HepG2 (cell line): Measurements from ENCODE around the gene EPB41L5. TPM values are rescaled to one million over a fixed set of nuclear protein-coding genes. Genes with fewer than 3 reads are reported as not detected.

Experiments
- ATAC-seq: fragments of 200-7000 bp; cut with Tn5 transposase; 3 replicates; pipeline ENCODE4 v1.9.1; 2020; ENCODE audit warnings: mild to moderate bottlenecking, moderate library complexity
- BruUV-seq: library from RNA; stranded (reverse); fragments of 400-500 nt; replicated peaks from 2 replicates; lab custom pipeline; 2021; lab: Mats Ljungman, UMichigan
- CTCF ChIA-PET: fragments of 300-600 bp; formaldehyde crosslinking; extraction: SDS; loops from one replicate; lab custom pipeline; 2021; ENCODE audit warnings: low total read pairs, inconsistent platforms, low intra/inter-chr PET ratio; lab: Yijun Ruan, JAX
- POLR2A ChIA-PET: fragments of 350-600 bp; sonication (Branson Sonifier 250); formaldehyde crosslinking; loops from one replicate; lab custom pipeline; 2020; ENCODE audit warnings: antibody characterized with exemption, inconsistent platforms; lab: Yijun Ruan, JAX
- DNase-seq: peaks from one replicate; pipeline ENCODE4 v3.0.0-alpha.2; 2015; ENCODE audit warnings: low spot score
- FAIRE-seq: peaks from 3 replicates; lab custom pipeline; 2011; peaks lifted over from hg19 to GRCh38; lab: Jason Lieb, UNC
- H2AFZ ChIP-seq: one replicate; pipeline ENCODE4 v1.6.1; 2011; ENCODE audit warnings: low read length, inconsistent platforms
- H3K27ac ChIP-seq: fragments of 300-600 bp; 3 replicates; pipeline ENCODE4 v1.8.0; 2011; ENCODE audit warnings: mixed run types, mild to moderate bottlenecking, mixed read lengths, low read length, inconsistent platforms; ENCODE audit not compliant: insufficient read depth; ENCODE audit errors: extremely low read length
- H3K27me3 ChIP-seq, 2 experiments: fragments of 200-600 bp in 1 of 2; 2 replicates in 1 of 2; 3 replicates in 1 of 2; pipeline versions ENCODE4 v1.6.0 to v1.8.0; 2011; ENCODE audit warnings: low read length in 2 of 2, mild to moderate bottlenecking in 2 of 2, moderate library complexity in 2 of 2, inconsistent platforms in 1 of 2; ENCODE audit not compliant: insufficient read depth in 2 of 2, control insufficient read depth in 1 of 2
- H3K36me3 ChIP-seq, 2 experiments: fragments of 200-600 bp in 1 of 2; replicated peaks in 1 of 2; 2 replicates in 1 of 2; 3 replicates in 1 of 2; pipeline versions ENCODE4 v1.5.1 to v1.8.0; 2011; ENCODE audit warnings: low read length in 2 of 2, inconsistent platforms in 1 of 2; ENCODE audit not compliant: insufficient read depth in 2 of 2, control insufficient read depth in 1 of 2
- H3K4me1 ChIP-seq: 2 replicates; pipeline ENCODE4 v1.5.1; 2012; ENCODE audit warnings: low read length, inconsistent platforms; ENCODE audit not compliant: insufficient read depth
- H3K4me2 ChIP-seq: 2 replicates; pipeline ENCODE4 v1.6.0; 2011; ENCODE audit warnings: low read depth, low read length, inconsistent platforms
- H3K4me3 ChIP-seq, 3 experiments: fragments of 200-600 bp in 1 of 3; sonication (generic), shearing (Covaris generic) in 1 of 3; replicated peaks in 1 of 3; 2 replicates each; pipeline ENCODE4 v1.5.1; 2011 to 2016; ENCODE audit warnings: low read length in 3 of 3, inconsistent platforms in 2 of 3, low read depth in 2 of 3, mild to moderate bottlenecking in 2 of 3, control low read depth in 1 of 3, mixed read lengths in 1 of 3; ENCODE audit not compliant: insufficient read depth in 1 of 3
- H3K79me2 ChIP-seq: one replicate; pipeline ENCODE4 v1.6.1; 2011; ENCODE audit warnings: low read length, inconsistent platforms; ENCODE audit not compliant: insufficient read depth
- H3K9ac ChIP-seq: 2 replicates; pipeline ENCODE4 v1.6.0; 2011; ENCODE audit warnings: mild to moderate bottlenecking, low read depth, low read length, inconsistent platforms; ENCODE audit not compliant: insufficient read depth
- H3K9me3 ChIP-seq: 2 replicates; pipeline ENCODE4 v1.5.1; 2012; ENCODE audit warnings: mild to moderate bottlenecking, low read length
- H4K20me1 ChIP-seq: 2 replicates; pipeline ENCODE4 v1.6.0; 2011; ENCODE audit warnings: inconsistent platforms, mild to moderate bottlenecking, low read length, moderate library complexity; ENCODE audit not compliant: insufficient read depth
- AGO1 ChIP-seq: fragments of 200-400 bp; formaldehyde crosslinking; IDR thresholded peaks from 2 replicates; pipeline ENCODE4 v1.6.1; 2017; ENCODE audit warnings: mild to moderate bottlenecking, low read depth, low read length, moderate library complexity; ENCODE audit not compliant: poor library complexity, severe bottlenecking
- CCDC6 ChIP-seq: sonication (generic); formaldehyde crosslinking; IDR thresholded peaks from 2 replicates; pipeline ENCODE4 v1.8.1; 2022; ENCODE audit warnings: mild to moderate bottlenecking, missing genetic modification reagents, moderate library complexity
- FOSL2 ChIP-seq: sonication (generic); formaldehyde crosslinking; IDR thresholded peaks from 2 replicates; pipeline ENCODE4 v1.4.0; 2020; ENCODE audit warnings: missing genetic modification reagents
- GATA4 ChIP-seq: sonication (generic); IDR thresholded peaks from 2 replicates; pipeline ENCODE4 v1.6.1; 2016; ENCODE audit warnings: antibody characterized with exemption, low read depth, borderline replicate concordance
- HES4 ChIP-seq: sonication (generic); formaldehyde crosslinking; IDR thresholded peaks from 2 replicates; pipeline ENCODE4 v1.9.0; 2021; ENCODE audit warnings: mild to moderate bottlenecking, missing genetic modification reagents, borderline replicate concordance
- IRF2 ChIP-seq: IDR thresholded peaks from 2 replicates; pipeline ENCODE4 v1.6.1; 2018; ENCODE audit warnings: missing genetic modification reagents, missing compliant biosample characterization
- NCOA5 ChIP-seq: sonication (generic); formaldehyde crosslinking; IDR thresholded peaks from 2 replicates; pipeline ENCODE4 v1.4.0; 2020; ENCODE audit warnings: missing genetic modification reagents
- PRMT3 ChIP-seq: sonication (generic); formaldehyde crosslinking; IDR thresholded peaks from 2 replicates; pipeline ENCODE4 v1.8.1; 2022; ENCODE audit warnings: low read depth, mild to moderate bottlenecking, moderate library complexity, missing genetic modification reagents, borderline replicate concordance
- REL ChIP-seq: sonication (generic); formaldehyde crosslinking; conservative IDR thresholded peaks from 2 replicates; pipeline ENCODE4 v1.8.0; 2022; ENCODE audit warnings: mild to moderate bottlenecking, missing genetic modification reagents, moderate library complexity
- SRSF1 ChIP-seq: fragments of 200-400 bp; formaldehyde crosslinking; optimal IDR thresholded peaks from 2 replicates; pipeline ENCODE3; 2017; ENCODE audit warnings: mild to moderate bottlenecking, low read depth, low read length, moderate library complexity
- ZNF850 ChIP-seq: sonication (generic); formaldehyde crosslinking; conservative IDR thresholded peaks from 2 replicates; pipeline ENCODE4 v1.9.0; 2021; ENCODE audit warnings: mild to moderate bottlenecking, missing genetic modification reagents
- WGBS: methylation state at CpG from one replicate; pipeline ENCODE4 v1.1.6; 2017; ENCODE audit warnings: low lambda C conversion rate; 5-methylcytosine and 5-hydroxymethylcytosine counted together
- in situ Hi-C: cut with HindIII; loops from 2 replicates; pipeline ENCODE4 v1.10.0; 2017; ENCODE audit warnings: low pct_unique_long_range_greater_than_20kb; ENCODE audit not compliant: extremely low pct_ligation_motif_present
- intact Hi-C: fragments of 100-400 bp; cut with micrococcal nuclease; formaldehyde crosslinking; loops from one replicate; pipeline ENCODE4 v1.10.0; 2022; ENCODE audit not compliant: unreplicated experiment
- polyA plus RNA-seq, 8 experiments: library from polyadenylated mRNA; depleted of rRNA in 3 of 8; stranded (reverse) in 7 of 8; unstranded in 1 of 8; fragments of >200 nt; fragmentation: Illumina TruSeq in 4 of 8; extraction: Trizol in 4 of 8; gene quantifications; 2 replicates each; pipeline versions ENCODE4 v1.2.1 to v1.2.3, GENCODE V29; 2011 to 2016; ENCODE audit warnings: low read depth in 4 of 8, missing spikeins in 1 of 8, mixed read lengths in 1 of 8; ENCODE audit not compliant: insufficient read depth in 1 of 8
- total RNA-seq, 5 experiments: library from RNA; depleted of rRNA; stranded (reverse); fragments of >200 nt; fragmentation: Illumina TruSeq; extraction: Trizol; gene quantifications; 2 replicates each; pipeline ENCODE4 v1.2.3, GENCODE V29; 2016; ENCODE audit warnings: low read depth in 1 of 5

EPB41L5 gene
- total and polyA plus RNA-seq, 2 of the 13 experiments (the other 11 are each of a cell fraction or from before 2014, with no cell fraction given) = 40.5 to 47.5 TPM

DNA sequence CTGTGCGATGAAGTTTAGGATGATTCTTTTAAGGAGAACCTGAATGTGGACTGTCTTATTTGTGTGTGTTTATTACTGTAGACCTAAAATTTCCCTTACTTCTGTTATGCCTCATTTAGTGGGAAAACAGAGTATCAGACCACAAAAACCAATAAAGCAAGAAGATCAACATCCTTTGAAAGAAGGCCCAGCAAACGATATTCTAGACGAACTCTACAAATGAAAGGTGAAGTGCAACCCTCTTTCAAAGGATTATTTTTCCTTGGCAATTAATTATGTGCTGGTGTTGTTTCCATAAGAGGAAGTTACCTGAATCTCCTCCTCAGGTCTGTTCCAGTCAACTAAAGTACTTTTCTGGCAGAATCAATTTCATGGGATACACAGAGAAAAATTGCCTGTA is 78.6 kb downstream of the EPB41L5 start:
- Histone ChIP-seq H3K36me3 (peaks cover 12 to 49% of the 10 kb centered on the region in 2 experiments; a peak in 4 of 5 replicates), H3K9ac (no peak overlapping the region), H3K4me3 (no peak overlapping the region), H4K20me1 (no peaks in the 10 kb centered on the region)
- no peak for ATAC-seq
- FAIRE-seq = no peak
- CTCF ChIA-PET = no interaction called here
- no peak for TF ChIP-seq PRMT3 (CRISPR knock-in tag)
- TF ChIP-seq IRF2 (CRISPR knock-in tag) = no peak
- no peak for TF ChIP-seq REL (CRISPR knock-in tag)
- no peak for TF ChIP-seq HES4 (CRISPR knock-in tag)
- no peak for TF ChIP-seq CCDC6
- TF ChIP-seq FOSL2 (CRISPR knock-in tag) = no peak
- no peak for TF ChIP-seq AGO1
- TF ChIP-seq ZNF850 = no peak
- TF ChIP-seq, all 625 proteins: peak for 0
- in situ Hi-C loops = no loop called here
- no peaks in the 10 kb centered on the region for H3K27me3 ChIP-seq
- no peaks in the 10 kb centered on the region for H3K4me1 ChIP-seq
- BruUV-seq = no TSS peak
- H2AFZ ChIP-seq = no peak overlapping the region
- H3K79me2 ChIP-seq = no peaks in the 10 kb centered on the region
- H3K9me3 ChIP-seq = no peaks in the 10 kb centered on the region
- POLR2A ChIA-PET = no interaction called here
- H3K27ac ChIP-seq = no peak overlapping the region
- whole genome bisulfite sequencing = 85% methylated on average over 3 of the region's 3 CpGs
- H3K4me2 ChIP-seq = no peak overlapping the region
- intact Hi-C loops = no loop called here
- no peak for DNase-seq

DNA sequence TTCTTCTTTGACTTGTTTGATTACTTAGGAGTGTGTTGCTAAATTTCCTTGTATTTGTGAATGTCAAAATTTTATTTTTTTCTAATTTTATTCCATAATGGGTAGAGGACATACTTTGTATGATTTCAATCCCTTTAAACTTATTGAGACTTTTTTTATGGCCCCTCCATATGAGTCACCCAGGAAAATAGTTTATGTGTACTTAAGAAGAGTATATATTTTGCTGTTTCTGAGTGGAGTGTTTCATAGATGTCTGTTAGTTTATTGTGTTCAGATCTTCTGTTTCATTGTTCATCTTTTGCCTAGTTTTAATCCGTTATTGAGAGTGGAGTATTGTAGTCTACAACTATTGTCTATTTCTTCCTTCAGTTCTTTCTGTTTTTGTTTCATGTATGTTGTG is 81.9 kb downstream of the EPB41L5 start:
- Histone ChIP-seq H3K79me2 (no peaks in the 10 kb centered on the region), H2AFZ (no peak overlapping the region), H3K36me3 (peaks cover 9 to 54% of the 10 kb centered on the region in 2 experiments; a peak in 4 of 5 replicates), H3K9me3 (no peaks in the 10 kb centered on the region), H4K20me1 (no peaks in the 10 kb centered on the region), H3K27ac (no peak overlapping the region), H3K27me3 (no peaks in the 10 kb centered on the region), H3K4me3 (no peak overlapping the region), H3K9ac (no peak overlapping the region), H3K4me1 (no peaks in the 10 kb centered on the region), H3K4me2 (no peak overlapping the region)
- BruUV-seq = no TSS peak
- ChIA-PET CTCF (interaction anchor here (0.6 kb wide), 1 partner anchor 269 kb away, joined by 3 read pairs; no protein-coding TSS in a partner anchor), POLR2A (no interaction called here)
- DNase-seq (no peak), FAIRE-seq (no peak), ATAC-seq (no peak)
- TF ChIP-seq NCOA5 (CRISPR knock-in tag) = no peak
- no peak for TF ChIP-seq GATA4
- TF ChIP-seq SRSF1 = no peak
- in situ Hi-C loops (no loop called here), intact Hi-C loops (no loop called here)
- 98% methylated on average over 1 of the region's 1 CpG for WGBS
